ENCODE data around the gene E2F8. TPM values are rescaled to one million over a fixed set of nuclear protein-coding genes. Genes with fewer than 3 reads are reported as not detected.

Gene E2F8, protein sequence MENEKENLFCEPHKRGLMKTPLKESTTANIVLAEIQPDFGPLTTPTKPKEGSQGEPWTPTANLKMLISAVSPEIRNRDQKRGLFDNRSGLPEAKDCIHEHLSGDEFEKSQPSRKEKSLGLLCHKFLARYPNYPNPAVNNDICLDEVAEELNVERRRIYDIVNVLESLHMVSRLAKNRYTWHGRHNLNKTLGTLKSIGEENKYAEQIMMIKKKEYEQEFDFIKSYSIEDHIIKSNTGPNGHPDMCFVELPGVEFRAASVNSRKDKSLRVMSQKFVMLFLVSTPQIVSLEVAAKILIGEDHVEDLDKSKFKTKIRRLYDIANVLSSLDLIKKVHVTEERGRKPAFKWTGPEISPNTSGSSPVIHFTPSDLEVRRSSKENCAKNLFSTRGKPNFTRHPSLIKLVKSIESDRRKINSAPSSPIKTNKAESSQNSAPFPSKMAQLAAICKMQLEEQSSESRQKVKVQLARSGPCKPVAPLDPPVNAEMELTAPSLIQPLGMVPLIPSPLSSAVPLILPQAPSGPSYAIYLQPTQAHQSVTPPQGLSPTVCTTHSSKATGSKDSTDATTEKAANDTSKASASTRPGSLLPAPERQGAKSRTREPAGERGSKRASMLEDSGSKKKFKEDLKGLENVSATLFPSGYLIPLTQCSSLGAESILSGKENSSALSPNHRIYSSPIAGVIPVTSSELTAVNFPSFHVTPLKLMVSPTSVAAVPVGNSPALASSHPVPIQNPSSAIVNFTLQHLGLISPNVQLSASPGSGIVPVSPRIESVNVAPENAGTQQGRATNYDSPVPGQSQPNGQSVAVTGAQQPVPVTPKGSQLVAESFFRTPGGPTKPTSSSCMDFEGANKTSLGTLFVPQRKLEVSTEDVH
- total RNA-seq (2021): 11.0 and 11.3 TPM in 2 replicates
- long read RNA-seq, partial matches to known transcripts: 14 of 26 reads
- long read RNA-seq, other reads (novel, unspliced or antisense): 5 of 26 reads

DNA sequence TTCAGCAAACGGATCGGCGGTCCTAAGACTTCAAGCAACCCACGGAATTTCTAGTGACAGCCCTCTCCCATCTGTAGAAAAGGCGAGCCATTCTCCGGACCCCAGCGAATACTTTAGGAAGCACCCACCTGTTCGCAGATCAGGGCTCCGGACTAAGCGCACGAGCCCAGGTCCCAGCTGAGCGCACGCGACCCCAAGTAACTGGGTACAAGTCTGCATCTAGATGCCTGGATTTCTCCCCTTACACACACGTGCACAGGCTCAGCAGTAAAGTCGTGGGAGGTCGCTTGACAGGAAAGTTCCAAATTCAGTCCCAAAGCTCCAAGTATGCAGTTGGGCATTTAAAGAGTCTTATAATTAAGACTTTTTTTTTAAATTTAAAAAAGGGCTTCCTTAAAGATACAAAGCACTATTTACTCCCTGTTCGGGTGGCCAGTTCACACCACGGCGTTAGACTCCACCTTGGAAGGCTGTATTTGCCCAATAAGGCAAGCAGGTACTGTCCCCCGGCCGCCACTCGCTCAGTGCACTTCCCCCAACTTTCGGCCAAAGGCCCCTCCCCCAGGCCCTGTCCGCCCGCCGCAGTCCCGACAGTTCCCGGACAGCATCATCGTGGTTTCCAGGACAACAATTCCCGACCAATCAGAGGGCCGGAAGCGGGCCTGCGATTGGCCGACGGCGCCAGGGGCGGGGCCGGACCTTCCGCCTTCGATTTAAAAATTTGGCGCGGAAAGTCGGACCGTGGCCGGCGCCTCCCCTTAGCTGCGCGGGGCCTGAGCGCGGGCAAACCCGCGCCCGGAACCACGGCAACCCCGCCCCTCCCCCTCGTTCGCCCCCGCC, at the start of gene E2F8:
Gene E2F8, minus strand, starts transcription at position 526 of the 840 bp plus-strand sequence. CDS start 824 bp downstream, outside the sequence.
- Histone ChIP-seq H3K27me3 (ENCODE audit: insufficient read depth, low read length) (peaks cover 9% of the 10 kb centered on the region; the same call in 1 of the 2 replicates), H4K8ac (replicated peaks; ENCODE audit: insufficient read length, low read depth, low read length) (no peak within 1 kb of the TSS), H3K4me1 (ENCODE audit: insufficient read depth, low read length) (no peaks in the 10 kb centered on the region), H3T11ph (ENCODE audit: low read length) (no peak within 1 kb of the TSS), H4K91ac (ENCODE audit: insufficient read length, low read depth, low read length) (no peak within 1 kb of the TSS), H3K4ac (ENCODE audit: low read depth, low read length) (no peak within 1 kb of the TSS), H3K9me3 (ENCODE audit: control insufficient read depth, low read depth, low read length) (no peaks in the 10 kb centered on the region), H3K23ac (ENCODE audit: insufficient read length, low read depth, low read length) (no peak within 1 kb of the TSS), H3K27ac (ENCODE audit: insufficient read length, low read depth, low read length) (no peak within 1 kb of the TSS), H2BK12ac (ENCODE audit: insufficient read length, low read depth, low read length) (no peak within 1 kb of the TSS), H2BK20ac (ENCODE audit: low read depth, low read length, poor library complexity, severe bottlenecking) (no peak within 1 kb of the TSS), H2BK120ac (ENCODE audit: low read depth, low read length, poor library complexity, severe bottlenecking) (no peak within 1 kb of the TSS), H3K23me2 (ENCODE audit: insufficient read length, low read depth, low read length, poor library complexity, severe bottlenecking) (peaks cover 16% of the 10 kb centered on the region), H2AK5ac (ENCODE audit: insufficient read length, low read length) (no peak within 1 kb of the TSS), H3K79me2 (ENCODE audit: insufficient read depth, low read length) (no peaks in the 10 kb centered on the region), H2BK5ac (ENCODE audit: insufficient read length, low read length) (no peak within 1 kb of the TSS), H3K9ac (ENCODE audit: extremely low read depth, insufficient read length, low read length) (peak within 1 kb of the TSS; percentile 78), H4K20me1 (ENCODE audit: control insufficient read depth, insufficient read depth, insufficient read length) (no peaks in the 10 kb centered on the region), H4K5ac (ENCODE audit: insufficient read length, low read depth, low read length) (no peak within 1 kb of the TSS), H3K18ac (ENCODE audit: insufficient read length, low read depth, low read length) (peak within 1 kb of the TSS; percentile 77), H2AFZ (ENCODE audit: low read length) (peak within 1 kb of the TSS; percentile 66), H2BK15ac (ENCODE audit: low read depth, low read length) (no peak within 1 kb of the TSS), H3K79me1 (ENCODE audit: insufficient read depth, low read depth, low read length, poor library complexity, severe bottlenecking) (no peaks in the 10 kb centered on the region), H3K4me2 (ENCODE audit: insufficient read depth, insufficient read length, low read length) (peak within 1 kb of the TSS; percentile 92), H3K14ac (ENCODE audit: insufficient read depth, low read length) (peak within 1 kb of the TSS; percentile 85), H3K56ac (ENCODE audit: insufficient read length, low read depth, low read length) (no peak within 1 kb of the TSS)
- DNase-seq: peak; percentile 98
- Mint-ChIP-seq H3K9me3 (no peaks in the 10 kb centered on the region; a peak in 1 of 5 replicates), H3K4me1 (peaks cover 10 to 14% of the 10 kb centered on the region in 2 experiments; a peak in 3 of 4 replicates), H3K4me3 (peak within 1 kb of the TSS; percentile 82 to 94), H3K27me3 (ENCODE audit: low read depth) (peaks cover 35% of the 10 kb centered on the region), H3K27ac (peak within 1 kb of the TSS; percentile 18 to 83 (median 33); a peak in 3 of 7 replicates), H3K36me3 (ENCODE audit: insufficient read depth in 1 of 3, low read depth in 3 of 3) (peaks cover 2 to 24% (median 22%) of the 10 kb centered on the region in 3 experiments; a peak in 5 of 7 replicates)
- TF ChIP-seq, protein P1, sequence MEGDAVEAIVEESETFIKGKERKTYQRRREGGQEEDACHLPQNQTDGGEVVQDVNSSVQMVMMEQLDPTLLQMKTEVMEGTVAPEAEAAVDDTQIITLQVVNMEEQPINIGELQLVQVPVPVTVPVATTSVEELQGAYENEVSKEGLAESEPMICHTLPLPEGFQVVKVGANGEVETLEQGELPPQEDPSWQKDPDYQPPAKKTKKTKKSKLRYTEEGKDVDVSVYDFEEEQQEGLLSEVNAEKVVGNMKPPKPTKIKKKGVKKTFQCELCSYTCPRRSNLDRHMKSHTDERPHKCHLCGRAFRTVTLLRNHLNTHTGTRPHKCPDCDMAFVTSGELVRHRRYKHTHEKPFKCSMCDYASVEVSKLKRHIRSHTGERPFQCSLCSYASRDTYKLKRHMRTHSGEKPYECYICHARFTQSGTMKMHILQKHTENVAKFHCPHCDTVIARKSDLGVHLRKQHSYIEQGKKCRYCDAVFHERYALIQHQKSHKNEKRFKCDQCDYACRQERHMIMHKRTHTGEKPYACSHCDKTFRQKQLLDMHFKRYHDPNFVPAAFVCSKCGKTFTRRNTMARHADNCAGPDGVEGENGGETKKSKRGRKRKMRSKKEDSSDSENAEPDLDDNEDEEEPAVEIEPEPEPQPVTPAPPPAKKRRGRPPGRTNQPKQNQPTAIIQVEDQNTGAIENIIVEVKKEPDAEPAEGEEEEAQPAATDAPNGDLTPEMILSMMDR (conservative IDR thresholded peaks at IDR 0.05): no peak
- WGBS (ENCODE audit: extremely low coverage, insufficient read length, low lambda C conversion rate): no CpG with 5 or more reads among the region's 59 CpGs
